ENCODE measurements around the gene METTL9.

DNA sequence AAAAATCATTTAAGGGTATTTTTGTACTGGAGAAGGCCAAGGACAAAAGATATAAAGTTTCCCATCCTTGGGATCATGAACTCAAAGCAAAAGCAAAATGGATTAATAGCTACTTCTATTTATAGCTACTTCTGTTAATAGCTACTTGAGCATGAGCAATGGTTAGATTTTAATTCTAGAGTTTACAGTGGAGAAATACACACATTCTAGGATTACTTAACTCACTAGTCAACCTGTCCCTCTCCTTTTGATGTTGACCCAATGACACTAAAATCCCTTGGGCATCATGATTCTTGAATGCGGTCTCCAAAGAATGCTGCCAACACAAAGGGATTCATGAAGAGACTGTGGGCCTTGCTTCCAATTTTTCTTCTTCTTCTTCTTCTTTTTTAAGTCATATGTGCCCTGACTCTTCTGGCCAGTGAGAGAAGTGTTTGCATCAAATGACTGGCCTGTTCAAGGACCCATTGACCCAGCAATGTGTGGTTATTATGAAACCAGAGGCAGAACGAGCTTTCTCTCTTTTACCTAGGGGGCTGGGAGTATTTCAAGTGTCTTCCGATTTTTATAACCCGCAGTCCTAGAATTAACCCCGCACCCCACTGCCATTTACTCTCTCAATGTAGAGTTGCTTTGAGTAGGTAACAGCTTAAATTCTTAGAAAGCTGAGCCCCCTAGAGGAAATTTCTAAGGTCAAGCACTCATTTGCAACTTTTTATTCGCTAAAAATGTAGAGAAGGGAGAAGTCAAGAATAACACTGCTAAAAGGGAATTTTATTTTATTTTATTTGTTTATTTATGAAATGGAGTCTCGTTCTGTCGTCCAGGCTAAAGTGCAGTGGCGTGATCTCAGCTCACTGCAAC lies 99.0 kb downstream of the METTL9 start:
- TF ChIP-seq, protein P1, sequence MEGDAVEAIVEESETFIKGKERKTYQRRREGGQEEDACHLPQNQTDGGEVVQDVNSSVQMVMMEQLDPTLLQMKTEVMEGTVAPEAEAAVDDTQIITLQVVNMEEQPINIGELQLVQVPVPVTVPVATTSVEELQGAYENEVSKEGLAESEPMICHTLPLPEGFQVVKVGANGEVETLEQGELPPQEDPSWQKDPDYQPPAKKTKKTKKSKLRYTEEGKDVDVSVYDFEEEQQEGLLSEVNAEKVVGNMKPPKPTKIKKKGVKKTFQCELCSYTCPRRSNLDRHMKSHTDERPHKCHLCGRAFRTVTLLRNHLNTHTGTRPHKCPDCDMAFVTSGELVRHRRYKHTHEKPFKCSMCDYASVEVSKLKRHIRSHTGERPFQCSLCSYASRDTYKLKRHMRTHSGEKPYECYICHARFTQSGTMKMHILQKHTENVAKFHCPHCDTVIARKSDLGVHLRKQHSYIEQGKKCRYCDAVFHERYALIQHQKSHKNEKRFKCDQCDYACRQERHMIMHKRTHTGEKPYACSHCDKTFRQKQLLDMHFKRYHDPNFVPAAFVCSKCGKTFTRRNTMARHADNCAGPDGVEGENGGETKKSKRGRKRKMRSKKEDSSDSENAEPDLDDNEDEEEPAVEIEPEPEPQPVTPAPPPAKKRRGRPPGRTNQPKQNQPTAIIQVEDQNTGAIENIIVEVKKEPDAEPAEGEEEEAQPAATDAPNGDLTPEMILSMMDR (conservative IDR thresholded peaks at IDR 0.05 in 1 of 2, IDR thresholded peaks at IDR 0.05 in 1 of 2; ENCODE audit: extremely low read depth in 1 of 2, insufficient read depth in 1 of 2, low read depth in 1 of 2, low read length in 2 of 2) = no peak
- TF ChIP-seq EZH2 (IDR thresholded peaks at IDR 0.05; ENCODE audit: borderline replicate concordance, low read length) = no peak

Data from mammary epithelial cell (primary cell).